IMR-90 (cell line): ENCODE measurements around the gene DENND1A. TPM values are rescaled to one million over a fixed set of nuclear protein-coding genes. Genes with fewer than 3 reads are reported as not detected.

Experiments used
- ATAC-seq: fragments of 200-7000 bp; cut with Tn5 transposase; 2 replicates; pipeline ENCODE4 v1.9.1; 2020; ENCODE audit warnings: low read depth, mild to moderate bottlenecking, moderate library complexity
- BruUV-seq: library from RNA; stranded (reverse); fragments of 400-500 nt; replicated peaks from 2 replicates; lab custom pipeline; 2021; lab: Mats Ljungman, UMichigan
- CTCF ChIA-PET: fragments of 300-600 bp; formaldehyde crosslinking; extraction: SDS; loops from one replicate; lab custom pipeline; 2021; ENCODE audit warnings: antibody characterized with exemption; lab: Yijun Ruan, JAX
- POLR2A ChIA-PET: fragments of 300-600 bp; sonication (Branson Sonifier 250); formaldehyde crosslinking; loops from one replicate; lab custom pipeline; 2022; ENCODE audit warnings: antibody characterized with exemption; ENCODE audit not compliant: unreplicated experiment; lab: Charles Lee
- DNase-seq: peaks from one replicate; pipeline ENCODE4 v3.0.0; 2013
- H2AFZ ChIP-seq: replicated peaks from 2 replicates; pipeline ENCODE3; 2013; ENCODE audit warnings: low read length, mild to moderate bottlenecking; ENCODE audit not compliant: poor library complexity
- H2AK5ac ChIP-seq: 2 replicates; pipeline ENCODE4 v1.6.1; 2013; ENCODE audit warnings: low read depth, low read length, inconsistent platforms
- H2AK9ac ChIP-seq: replicated peaks from 2 replicates; pipeline ENCODE3; 2013; ENCODE audit warnings: mild to moderate bottlenecking, low read depth, low read length, moderate library complexity; ENCODE audit not compliant: poor library complexity
- H2BK120ac ChIP-seq: 2 replicates; pipeline ENCODE4 v1.6.1; 2013; ENCODE audit warnings: low read depth, low read length, inconsistent platforms
- H2BK15ac ChIP-seq: 3 replicates; pipeline ENCODE4 v1.6.1; 2013; ENCODE audit warnings: low read depth, low read length, inconsistent platforms
- H2BK20ac ChIP-seq: 2 replicates; pipeline ENCODE4 v1.6.1; 2013; ENCODE audit warnings: low read depth, mild to moderate bottlenecking, inconsistent platforms, low read length, moderate library complexity
- H2BK5ac ChIP-seq: 2 replicates; pipeline ENCODE4 v1.6.1; 2013; ENCODE audit warnings: mild to moderate bottlenecking, low read depth, low read length, inconsistent platforms; ENCODE audit not compliant: poor library complexity, severe bottlenecking
- H3K14ac ChIP-seq: replicated peaks from 2 replicates; pipeline ENCODE4 v1.6.1; 2013; ENCODE audit warnings: low read depth, low read length, inconsistent platforms
- H3K18ac ChIP-seq: 2 replicates; pipeline ENCODE4 v1.6.1; 2013; ENCODE audit warnings: low read depth, low read length, control low read depth
- H3K23ac ChIP-seq: 2 replicates; pipeline ENCODE4 v1.6.1; 2013; ENCODE audit warnings: low read depth, low read length, inconsistent platforms
- H3K27ac ChIP-seq: 2 replicates; pipeline ENCODE4 v1.5.1; 2013; ENCODE audit warnings: mild to moderate bottlenecking, control low read depth, low read length; ENCODE audit not compliant: insufficient read depth
- H3K27me3 ChIP-seq: 2 replicates; pipeline ENCODE4 v1.6.1; 2013; ENCODE audit warnings: low read length; ENCODE audit not compliant: control insufficient read depth, insufficient read depth
- H3K36me3 ChIP-seq: 2 replicates; pipeline ENCODE4 v1.6.1; 2013; ENCODE audit warnings: low read length, mixed read lengths; ENCODE audit not compliant: control insufficient read depth, insufficient read depth
- H3K4ac ChIP-seq: 2 replicates; pipeline ENCODE4 v1.6.1; 2013; ENCODE audit warnings: low read depth, low read length, inconsistent platforms
- H3K4me1 ChIP-seq: 2 replicates; pipeline ENCODE4 v1.6.1; 2013; ENCODE audit warnings: low read length, mixed read lengths; ENCODE audit not compliant: control insufficient read depth, insufficient read depth
- H3K4me2 ChIP-seq: 2 replicates; pipeline ENCODE4 v1.6.1; 2013; ENCODE audit warnings: low read depth, mild to moderate bottlenecking, control low read depth, low read length, moderate library complexity
- H3K4me3 ChIP-seq: 2 replicates; pipeline ENCODE4 v1.5.1; 2013; ENCODE audit warnings: low read depth, mild to moderate bottlenecking, control low read depth, low read length, moderate library complexity; ENCODE audit not compliant: insufficient read depth
- H3K56ac ChIP-seq: 2 replicates; pipeline ENCODE4 v1.6.1; 2013; ENCODE audit warnings: low read length, inconsistent platforms; ENCODE audit not compliant: insufficient read depth; ENCODE audit errors: extremely low read depth
- H3K79me1 ChIP-seq, 2 experiments: 2 replicates each; pipeline ENCODE4 v1.6.1; 2013; ENCODE audit warnings: low read length in 2 of 2, inconsistent platforms in 1 of 2, low read depth in 1 of 2
- H3K9ac ChIP-seq: 2 replicates; pipeline ENCODE4 v1.6.1; 2013; ENCODE audit warnings: low read depth, low read length, control low read depth
- H3K9me1 ChIP-seq: 2 replicates; pipeline ENCODE4 v1.6.1; 2013; ENCODE audit warnings: low read length, inconsistent platforms; ENCODE audit not compliant: insufficient read depth
- H3K9me3 ChIP-seq: 2 replicates; pipeline ENCODE4 v1.6.1; 2013; ENCODE audit warnings: low read length; ENCODE audit not compliant: control insufficient read depth, insufficient read depth
- H4K20me1 ChIP-seq: 2 replicates; pipeline ENCODE4 v1.6.1; 2013; ENCODE audit warnings: low read length, inconsistent platforms; ENCODE audit not compliant: insufficient read depth
- H4K5ac ChIP-seq: 2 replicates; pipeline ENCODE4 v1.6.1; 2013; ENCODE audit warnings: mild to moderate bottlenecking, low read depth, low read length, control low read depth
- H4K8ac ChIP-seq, 2 experiments: 2 replicates each; pipeline ENCODE4 v1.6.1; 2013; ENCODE audit warnings: low read depth in 2 of 2, low read length in 2 of 2, control low read depth in 1 of 2, inconsistent platforms in 1 of 2
- H4K91ac ChIP-seq: 2 replicates; pipeline ENCODE4 v1.6.1; 2013; ENCODE audit warnings: low read depth, low read length, inconsistent platforms; ENCODE audit not compliant: insufficient read depth
- CHD1 ChIP-seq: IDR thresholded peaks from 2 replicates; pipeline ENCODE4 v1.6.1; 2012; ENCODE audit warnings: low read depth, low read length, improper control_type of control experiment
- ELK1 ChIP-seq: fragments of 150-350 bp; IDR thresholded peaks from 2 replicates; pipeline ENCODE4 v1.6.1; 2016; ENCODE audit warnings: low read depth, mild to moderate bottlenecking, low read length, moderate library complexity, borderline replicate concordance
- FOS ChIP-seq: fragments of 150-350 bp; IDR thresholded peaks from 2 replicates; pipeline ENCODE4 v1.6.1; 2016; ENCODE audit warnings: low read depth, low read length
- MAFK ChIP-seq: IDR thresholded peaks from 2 replicates; pipeline ENCODE4 v1.6.1; 2012; ENCODE audit warnings: low read depth, low read length, improper control_type of control experiment
- MAZ ChIP-seq: IDR thresholded peaks from 2 replicates; pipeline ENCODE4 v1.6.1; 2012; ENCODE audit warnings: low read depth, mild to moderate bottlenecking, low read length, improper control_type of control experiment, moderate library complexity, borderline replicate concordance
- NFE2L2 ChIP-seq: fragments of 150-350 bp; IDR thresholded peaks from 2 replicates; pipeline ENCODE4 v1.6.1; 2016; ENCODE audit warnings: low read depth, mild to moderate bottlenecking, low read length
- RAD21 ChIP-seq: IDR thresholded peaks from 2 replicates; pipeline ENCODE4 v1.6.1; 2012; ENCODE audit warnings: low read length, improper control_type of control experiment
- RCOR1 ChIP-seq: IDR thresholded peaks from 2 replicates; pipeline ENCODE4 v1.6.1; 2012; ENCODE audit warnings: mild to moderate bottlenecking, low read length, improper control_type of control experiment; ENCODE audit not compliant: insufficient replicate concordance
- RFX5 ChIP-seq: IDR thresholded peaks from 2 replicates; pipeline ENCODE4 v1.8.0; 2012; ENCODE audit warnings: low read depth, mild to moderate bottlenecking, low read length, moderate library complexity
- WGBS, 2 experiments: methylation state at CpG; one replicate each; pipeline versions ENCODE4 v1.1.5 to v1.1.7; 2013; ENCODE audit warnings: missing lambda C conversion rate in 2 of 2; ENCODE audit not compliant: insufficient read length in 1 of 2; ENCODE audit errors: extremely low coverage in 2 of 2; 5-methylcytosine and 5-hydroxymethylcytosine counted together
- dilution Hi-C: fragments of 300-500 bp; cut with HindIII; formaldehyde crosslinking; loops from one replicate; pipeline ENCODE4 v1.14.3; 2018; ENCODE audit warnings: low sequenced_read_pairs; ENCODE audit not compliant: unreplicated experiment
- in situ Hi-C: fragments of 300-500 bp; cut with MboI; formaldehyde crosslinking; loops from 3 replicates; pipeline ENCODE4 v1.14.3; 2019; ENCODE audit warnings: low sequenced_read_pairs, inconsistent platforms, mixed read lengths
- intact Hi-C: fragments of 100-400 bp; cut with micrococcal nuclease; formaldehyde crosslinking; loops from 2 replicates; pipeline ENCODE4 v1.10.0; 2022
- polyA plus RNA-seq, 3 experiments: library from polyadenylated mRNA; depleted of rRNA; stranded (reverse); fragments of >200 nt; gene quantifications; 2 replicates each; pipeline ENCODE4 v1.2.3, GENCODE V29; 2012; ENCODE audit warnings: low replicate concordance in 1 of 3
- total RNA-seq: library from RNA; depleted of rRNA; stranded (reverse); fragments of >200 nt; gene quantifications from 2 replicates; pipeline ENCODE4 v1.2.3, GENCODE V29; 2012
- TF ChIP-seq, protein P1 (sequence below): fragments of 150-350 bp; IDR thresholded peaks from 2 replicates; pipeline ENCODE4 v1.6.1; 2017; ENCODE audit warnings: mild to moderate bottlenecking, antibody characterized with exemption, low read length, low read depth
- TF ChIP-seq, protein P2 (sequence below): conservative IDR thresholded peaks from 2 replicates; pipeline ENCODE4 v1.5.1; 2012; ENCODE audit warnings: mild to moderate bottlenecking, low read depth, low read length, improper control_type of control experiment

Gene DENND1A
- total and polyA plus RNA-seq, 2 of the 4 experiments (the other 2 are of a cell fraction): 21.4 to 27.6 TPM

DNA sequence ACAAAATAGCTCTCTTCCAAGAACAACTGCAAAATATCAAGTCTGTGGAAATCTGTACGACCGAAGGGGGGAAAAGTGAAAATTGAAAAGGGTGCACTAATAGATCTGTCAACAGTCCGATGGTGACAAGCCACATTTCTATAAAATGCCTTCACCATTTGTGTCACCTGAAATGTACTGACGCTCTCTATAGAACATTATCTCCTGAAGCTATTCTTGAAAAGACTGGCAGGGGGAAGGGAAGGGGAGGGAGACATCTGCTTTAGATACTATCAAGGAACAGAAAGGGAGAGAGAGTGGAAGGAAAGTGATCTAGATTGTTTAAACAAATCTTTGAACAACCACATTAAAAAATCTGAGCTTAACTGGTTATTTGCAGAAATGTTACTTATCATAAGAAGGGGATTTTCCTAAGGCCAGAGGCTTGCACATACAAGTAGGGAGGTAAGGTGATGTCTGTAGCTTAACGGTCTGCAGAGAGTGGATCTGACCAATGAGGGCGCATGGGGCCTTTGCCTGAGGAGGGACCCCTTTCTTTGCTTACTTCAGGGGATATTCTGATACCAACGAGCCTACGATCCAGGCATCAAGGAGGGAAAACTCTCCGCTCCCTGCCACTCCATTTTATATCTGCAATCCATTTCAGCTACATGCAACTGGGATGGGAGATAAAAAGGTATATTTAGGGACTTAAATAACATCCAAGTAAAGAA, 481.8 kb downstream of the DENND1A start:
- Histone ChIP-seq H3K27me3 (no peaks in the 10 kb centered on the region), H2BK20ac (no peak overlapping the region), H4K20me1 (no peaks in the 10 kb centered on the region), H2BK120ac (no peak overlapping the region), H3K27ac (no peak overlapping the region), H3K9me3 (no peaks in the 10 kb centered on the region), H3K4me1 (no peaks in the 10 kb centered on the region), H2AK5ac (no peak overlapping the region), H2BK5ac (no peak overlapping the region), H3K23ac (no peak overlapping the region), H3K4me3 (no peak overlapping the region), H3K56ac (no peak overlapping the region), H3K4me2 (no peak overlapping the region), H3K9me1 (no peaks in the 10 kb centered on the region; the same call in 1 of the 2 replicates), H3K18ac (no peak overlapping the region), H3K4ac (no peak overlapping the region), H2BK15ac (no peak overlapping the region), H4K8ac (no peak overlapping the region), H4K91ac (no peak overlapping the region), H2AFZ (no peak overlapping the region), H3K14ac (no peak overlapping the region), H3K79me1 (no peaks in the 10 kb centered on the region), H3K36me3 (peaks cover 2% of the 10 kb centered on the region), H2AK9ac (no peak overlapping the region), H3K9ac (no peak overlapping the region), H4K5ac (no peak overlapping the region)
- dilution Hi-C loops: no loop called here
- TF ChIP-seq RFX5 (no peak), CHD1 (no peak), FOS (no peak), NFE2L2 (no peak), RAD21 (no peak), RCOR1 (no peak), ELK1 (no peak), MAZ (no peak), MAFK (no peak)
- TF ChIP-seq, protein P1, sequence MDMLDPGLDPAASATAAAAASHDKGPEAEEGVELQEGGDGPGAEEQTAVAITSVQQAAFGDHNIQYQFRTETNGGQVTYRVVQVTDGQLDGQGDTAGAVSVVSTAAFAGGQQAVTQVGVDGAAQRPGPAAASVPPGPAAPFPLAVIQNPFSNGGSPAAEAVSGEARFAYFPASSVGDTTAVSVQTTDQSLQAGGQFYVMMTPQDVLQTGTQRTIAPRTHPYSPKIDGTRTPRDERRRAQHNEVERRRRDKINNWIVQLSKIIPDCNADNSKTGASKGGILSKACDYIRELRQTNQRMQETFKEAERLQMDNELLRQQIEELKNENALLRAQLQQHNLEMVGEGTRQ: no peak
- TF ChIP-seq, protein P2, sequence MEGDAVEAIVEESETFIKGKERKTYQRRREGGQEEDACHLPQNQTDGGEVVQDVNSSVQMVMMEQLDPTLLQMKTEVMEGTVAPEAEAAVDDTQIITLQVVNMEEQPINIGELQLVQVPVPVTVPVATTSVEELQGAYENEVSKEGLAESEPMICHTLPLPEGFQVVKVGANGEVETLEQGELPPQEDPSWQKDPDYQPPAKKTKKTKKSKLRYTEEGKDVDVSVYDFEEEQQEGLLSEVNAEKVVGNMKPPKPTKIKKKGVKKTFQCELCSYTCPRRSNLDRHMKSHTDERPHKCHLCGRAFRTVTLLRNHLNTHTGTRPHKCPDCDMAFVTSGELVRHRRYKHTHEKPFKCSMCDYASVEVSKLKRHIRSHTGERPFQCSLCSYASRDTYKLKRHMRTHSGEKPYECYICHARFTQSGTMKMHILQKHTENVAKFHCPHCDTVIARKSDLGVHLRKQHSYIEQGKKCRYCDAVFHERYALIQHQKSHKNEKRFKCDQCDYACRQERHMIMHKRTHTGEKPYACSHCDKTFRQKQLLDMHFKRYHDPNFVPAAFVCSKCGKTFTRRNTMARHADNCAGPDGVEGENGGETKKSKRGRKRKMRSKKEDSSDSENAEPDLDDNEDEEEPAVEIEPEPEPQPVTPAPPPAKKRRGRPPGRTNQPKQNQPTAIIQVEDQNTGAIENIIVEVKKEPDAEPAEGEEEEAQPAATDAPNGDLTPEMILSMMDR: no peak
- POLR2A ChIA-PET: no interaction called here
- BruUV-seq: no TSS peak
- in situ Hi-C loops: no loop called here
- ATAC-seq: no peak
- no peak for DNase-seq
- intact Hi-C loops: no loop called here
- CTCF ChIA-PET: interaction anchor here (0.6 to 0.7 kb wide), 2 partner anchors 490 to 498 kb away, joined by 3 to 4 read pairs; no protein-coding TSS in a partner anchor
- no CpG with 5 or more reads among the region's 9 CpGs for WGBS, 2 experiments
